Gastroesophageal sphincter (tissue), 4 donors: Measurements from ENCODE around the gene KIAA0825. TPM values are rescaled to one million over a fixed set of nuclear protein-coding genes. Genes with fewer than 3 reads are reported as not detected.

ENCODE experiments used
- ATAC-seq: fragments of 150-250 bp; one replicate; pipeline ENCODE4 v1.9.1; 2016; ENCODE audit warnings: mild to moderate bottlenecking, moderate library complexity
- H3K27ac ChIP-seq, 4 donors: fragments of 200-600 bp; sonication (generic) in 3 of 4; 1 replicate in 3 of 4; 2 replicates in 1 of 4; pipeline ENCODE4 v1.5.1; 2016 to 2019
- H3K27me3 ChIP-seq: fragments of 200-600 bp; sonication (generic); one replicate; pipeline ENCODE4 v1.5.1; 2019
- H3K36me3 ChIP-seq, 2 donors: fragments of 200-600 bp; sonication (generic); one replicate each; pipeline ENCODE4 v1.5.1; 2019; ENCODE audit warnings: control low read depth in 1 of 2
- H3K4me1 ChIP-seq, 3 donors: fragments of 200-600 bp; sonication (generic); 1 replicate in 2 of 3; 2 replicates in 1 of 3; pipeline ENCODE4 v1.5.1; 2016 to 2019; ENCODE audit warnings: control low read depth in 2 of 3
- H3K4me3 ChIP-seq, 2 donors: fragments of 200-600 bp; sonication (generic); one replicate each; pipeline ENCODE4 v1.5.1; 2019; ENCODE audit warnings: mild to moderate bottlenecking in 1 of 2, moderate library complexity in 1 of 2
- H3K9me3 ChIP-seq, 3 donors: fragments of 200-600 bp; sonication (generic); one replicate each; pipeline ENCODE4 v1.5.1; 2017 to 2019; ENCODE audit warnings: control low read depth in 2 of 3
- CTCF ChIP-seq, 4 experiments: fragments of 200-600 bp in 2 of 4; fragments of 450-650 bp in 2 of 4; sonication (generic) in 1 of 4; IDR thresholded peaks; one replicate each; pipeline ENCODE4 v1.5.1; 2017 to 2019; ENCODE audit warnings: antibody characterized with exemption in 4 of 4, mild to moderate bottlenecking in 2 of 4, moderate library complexity in 2 of 4
- EP300 ChIP-seq: sonication (generic); formaldehyde crosslinking; IDR thresholded peaks from one replicate; pipeline ENCODE4 v1.6.1; 2017; ENCODE audit warnings: antibody characterized with exemption, mild to moderate bottlenecking
- POLR2A ChIP-seq, 2 donors: fragments of 450-650 bp; IDR thresholded peaks; one replicate each; pipeline ENCODE4 v1.6.1; 2017; ENCODE audit warnings: antibody characterized with exemption in 2 of 2, mild to moderate bottlenecking in 2 of 2, moderate library complexity in 1 of 2
- POLR2AphosphoS5 ChIP-seq: sonication (generic); formaldehyde crosslinking; IDR thresholded peaks from one replicate; pipeline ENCODE4 v1.6.1; 2017; ENCODE audit warnings: antibody characterized with exemption
- WGBS, 2 donors: methylation state at CpG; one replicate each; pipeline ENCODE4 v1.1.5; 2018; ENCODE audit warnings: low coverage in 1 of 2; 5-methylcytosine and 5-hydroxymethylcytosine counted together
- total RNA-seq, 4 donors: library from RNA; depleted of rRNA; stranded (reverse); fragments of >200 nt; gene quantifications; one replicate each; pipeline ENCODE4 v1.1.0, GENCODE V29; 2016

KIAA0825 gene
- total RNA-seq, 4 donors from 2014 or later: 3.0 to 7.9 (median 4.8) TPM

- Histone ChIP-seq H3K9me3 (no peaks in the 10 kb centered on the region), H3K27me3 (no peaks in the 10 kb centered on the region), H3K4me1 (no peaks in the 10 kb centered on the region), H3K27ac (no peak overlapping the region), H3K36me3 (no peaks in the 10 kb centered on the region), H3K4me3 (no peak overlapping the region)
- 100% methylated on average over 1 of the region's 1 CpG for WGBS, 2 donors
- ATAC-seq: no peak
- TF ChIP-seq POLR2AphosphoS5 (no peak), POLR2A (IDR thresholded peaks at IDR 0.05) (no peak), EP300 (no peak), CTCF (IDR thresholded peaks at IDR 0.05) (no peak)
These were observed 342.4 kb downstream of the KIAA0825 start for GRCh38 chr5:94276048-94276447.

- Histone ChIP-seq H3K4me3 (no peak overlapping the region), H3K9me3 (no peaks in the 10 kb centered on the region), H3K4me1 (no peaks in the 10 kb centered on the region), H3K36me3 (no peaks in the 10 kb centered on the region), H3K27ac (no peak overlapping the region), H3K27me3 (no peaks in the 10 kb centered on the region)
- ATAC-seq: no peak
- WGBS, 2 donors: 84 to 93% methylated on average over 4 of the region's 4 CpGs
- TF ChIP-seq EP300 (no peak), CTCF (IDR thresholded peaks at IDR 0.05) (no peak), POLR2A (IDR thresholded peaks at IDR 0.05) (no peak)
These were observed 343.7 kb downstream of the KIAA0825 start for GRCh38 chr5:94274707-94275106.

GRCh38 chr5:94268226-94268625 is 350.2 kb downstream of the KIAA0825 start:
- WGBS, 2 donors: 78 to 85% methylated on average over 3 of the region's 3 CpGs
- ATAC-seq: no peak
- H3K9me3 ChIP-seq: no peaks in the 10 kb centered on the region
- no peaks in the 10 kb centered on the region for H3K36me3 ChIP-seq
- no peak for TF ChIP-seq POLR2AphosphoS5
- no peak for TF ChIP-seq EP300
- TF ChIP-seq CTCF (IDR thresholded peaks at IDR 0.05): no peak
- no peak for TF ChIP-seq POLR2A (IDR thresholded peaks at IDR 0.05)
- no peaks in the 10 kb centered on the region for H3K4me1 ChIP-seq
- H3K27ac ChIP-seq: no peak overlapping the region
- no peak overlapping the region for H3K4me3 ChIP-seq
- no peaks in the 10 kb centered on the region for H3K27me3 ChIP-seq

- ATAC-seq: no peak
- Histone ChIP-seq H3K27ac (no peak overlapping the region), H3K9me3 (no peaks in the 10 kb centered on the region), H3K4me1 (no peaks in the 10 kb centered on the region), H3K36me3 (no peaks in the 10 kb centered on the region), H3K27me3 (no peaks in the 10 kb centered on the region), H3K4me3 (no peak overlapping the region)
- WGBS, 2 donors: 83 to 94% methylated on average over 3 to 4 of the region's 4 CpGs
- TF ChIP-seq EP300 (no peak), CTCF (IDR thresholded peaks at IDR 0.05) (no peak), POLR2AphosphoS5 (no peak)
These were observed 351.0 kb downstream of the KIAA0825 start for GRCh38 chr5:94267350-94267899.

GRCh38 chr5:94266170-94266569 is 352.2 kb downstream of the KIAA0825 start:
- Histone ChIP-seq H3K9me3 (no peaks in the 10 kb centered on the region), H3K4me1 (no peaks in the 10 kb centered on the region), H3K36me3 (no peaks in the 10 kb centered on the region), H3K27ac (no peak overlapping the region), H3K4me3 (no peak overlapping the region), H3K27me3 (no peaks in the 10 kb centered on the region)
- ATAC-seq: no peak
- TF ChIP-seq EP300: no peak
- no peak for TF ChIP-seq POLR2AphosphoS5
- TF ChIP-seq POLR2A (IDR thresholded peaks at IDR 0.05): no peak
- TF ChIP-seq CTCF (IDR thresholded peaks at IDR 0.05): no peak
